H9 (cell line): ENCODE data around the gene INTS1. TPM values are rescaled to one million over a fixed set of nuclear protein-coding genes. Genes with fewer than 3 reads are reported as not detected.

ENCODE experiments used
- DNase-seq: peaks from one replicate; pipeline ENCODE4 v3.0.0-alpha.2; 2017
- H2AFZ ChIP-seq: one replicate; pipeline ENCODE4 v1.6.1; 2013; ENCODE audit warnings: mild to moderate bottlenecking, low read length, control low read depth, moderate library complexity
- H2AK5ac ChIP-seq: 2 replicates; pipeline ENCODE4 v1.6.1; 2013; ENCODE audit warnings: low read length, control low read depth, mixed read lengths; ENCODE audit not compliant: insufficient read length
- H2BK120ac ChIP-seq: one replicate; pipeline ENCODE4 v1.6.1; 2013; ENCODE audit warnings: low read depth, mild to moderate bottlenecking, low read length, control low read depth, inconsistent platforms; ENCODE audit not compliant: poor library complexity, severe bottlenecking
- H2BK12ac ChIP-seq: 2 replicates; pipeline ENCODE4 v1.6.1; 2013; ENCODE audit warnings: low read length, control low read depth, mixed read lengths, low read depth; ENCODE audit not compliant: insufficient read length
- H2BK15ac ChIP-seq: 2 replicates; pipeline ENCODE4 v1.6.1; 2013; ENCODE audit warnings: low read depth, low read length, control low read depth
- H2BK20ac ChIP-seq: one replicate; pipeline ENCODE4 v1.6.1; 2013; ENCODE audit warnings: low read depth, mild to moderate bottlenecking, low read length, control low read depth, inconsistent platforms; ENCODE audit not compliant: poor library complexity, severe bottlenecking
- H2BK5ac ChIP-seq: 2 replicates; pipeline ENCODE4 v1.6.1; 2013; ENCODE audit warnings: low read length, control low read depth, mixed read lengths; ENCODE audit not compliant: insufficient read length
- H3K14ac ChIP-seq: 2 replicates; pipeline ENCODE4 v1.6.1; 2013; ENCODE audit warnings: low read length, control low read depth; ENCODE audit not compliant: insufficient read depth
- H3K18ac ChIP-seq: 2 replicates; pipeline ENCODE4 v1.6.1; 2013; ENCODE audit warnings: low read depth, mild to moderate bottlenecking, mixed read lengths, low read length, control low read depth; ENCODE audit not compliant: insufficient read length
- H3K23ac ChIP-seq: 2 replicates; pipeline ENCODE4 v1.6.1; 2013; ENCODE audit warnings: low read length, control low read depth, mixed read lengths, low read depth; ENCODE audit not compliant: insufficient read length
- H3K23me2 ChIP-seq: 2 replicates; pipeline ENCODE4 v1.6.1; 2013; ENCODE audit warnings: low read depth, mild to moderate bottlenecking, mixed read lengths, low read length, control low read depth; ENCODE audit not compliant: insufficient read length, poor library complexity, severe bottlenecking
- H3K27ac ChIP-seq: 2 replicates; pipeline ENCODE4 v1.5.1; 2013; ENCODE audit warnings: low read length, control low read depth, mixed read lengths, low read depth; ENCODE audit not compliant: insufficient read length
- H3K27me3 ChIP-seq: 2 replicates; pipeline ENCODE4 v1.6.1; 2013; ENCODE audit warnings: low read length, control low read depth, inconsistent platforms; ENCODE audit not compliant: insufficient read depth
- H3K4ac ChIP-seq: 2 replicates; pipeline ENCODE4 v1.6.1; 2013; ENCODE audit warnings: low read depth, mild to moderate bottlenecking, control low read depth, inconsistent platforms, low read length, moderate library complexity
- H3K4me1 ChIP-seq: 2 replicates; pipeline ENCODE4 v1.6.1; 2013; ENCODE audit warnings: low read length, control low read depth, inconsistent platforms; ENCODE audit not compliant: insufficient read depth
- H3K4me2 ChIP-seq: 2 replicates; pipeline ENCODE4 v1.6.1; 2013; ENCODE audit warnings: low read length, control low read depth, mixed read lengths; ENCODE audit not compliant: insufficient read length, insufficient read depth
- H3K56ac ChIP-seq: 2 replicates; pipeline ENCODE4 v1.6.1; 2013; ENCODE audit warnings: low read depth, mild to moderate bottlenecking, mixed read lengths, low read length, control low read depth; ENCODE audit not compliant: insufficient read length
- H3K79me1 ChIP-seq: 2 replicates; pipeline ENCODE4 v1.6.1; 2013; ENCODE audit warnings: low read depth, mild to moderate bottlenecking, moderate library complexity, low read length, control low read depth, inconsistent platforms; ENCODE audit not compliant: insufficient read depth, poor library complexity, severe bottlenecking
- H3K79me2 ChIP-seq: 2 replicates; pipeline ENCODE4 v1.6.1; 2013; ENCODE audit warnings: low read length, control low read depth, inconsistent platforms; ENCODE audit not compliant: insufficient read depth
- H3K9ac ChIP-seq: 2 replicates; pipeline ENCODE4 v1.6.1; 2013; ENCODE audit warnings: low read length, control low read depth, mixed read lengths; ENCODE audit not compliant: insufficient read length; ENCODE audit errors: extremely low read depth
- H3K9me3 ChIP-seq: one replicate; pipeline ENCODE4 v1.6.1; 2013; ENCODE audit warnings: low read depth, low read length, inconsistent platforms; ENCODE audit not compliant: control insufficient read depth
- H3T11ph ChIP-seq: one replicate; pipeline ENCODE4 v1.6.1; 2013; ENCODE audit warnings: mild to moderate bottlenecking, low read length, control low read depth, inconsistent platforms
- H4K20me1 ChIP-seq: one replicate; pipeline ENCODE4 v1.6.1; 2013; ENCODE audit not compliant: control insufficient read depth, insufficient read length, insufficient read depth
- H4K5ac ChIP-seq: 2 replicates; pipeline ENCODE4 v1.6.1; 2013; ENCODE audit warnings: low read depth, mild to moderate bottlenecking, mixed read lengths, low read length, control low read depth; ENCODE audit not compliant: insufficient read length
- H4K8ac ChIP-seq: replicated peaks from 2 replicates; pipeline ENCODE4 v1.6.1; 2013; ENCODE audit warnings: low read length, control low read depth, mixed read lengths, low read depth; ENCODE audit not compliant: insufficient read length
- H4K91ac ChIP-seq: 2 replicates; pipeline ENCODE4 v1.6.1; 2013; ENCODE audit warnings: low read depth, mild to moderate bottlenecking, moderate library complexity, mixed read lengths, low read length, control low read depth; ENCODE audit not compliant: insufficient read length
- H3K27ac Mint-ChIP-seq, 3 experiments: 2 replicates in 2 of 3; 3 replicates in 1 of 3; pipeline ENCODE4 v1.8.0; 2020 to 2021; ENCODE audit warnings: mixed read lengths in 3 of 3, mild to moderate bottlenecking in 1 of 3, moderate library complexity in 1 of 3
- H3K27me3 Mint-ChIP-seq: 2 replicates; pipeline ENCODE4 v1.8.0; 2021; ENCODE audit warnings: low read depth, mild to moderate bottlenecking, moderate library complexity, mixed read lengths
- H3K36me3 Mint-ChIP-seq, 3 experiments: 2 replicates in 2 of 3; 3 replicates in 1 of 3; pipeline ENCODE4 v1.8.0; 2020 to 2021; ENCODE audit warnings: low read depth in 3 of 3, mixed read lengths in 3 of 3; ENCODE audit not compliant: insufficient read depth in 1 of 3
- H3K4me1 Mint-ChIP-seq, 2 experiments: 2 replicates each; pipeline ENCODE4 v1.8.0; 2020; ENCODE audit warnings: mixed read lengths in 2 of 2
- H3K4me3 Mint-ChIP-seq, 2 experiments: 2 replicates in 1 of 2; 3 replicates in 1 of 2; pipeline ENCODE4 v1.8.0; 2020 to 2021; ENCODE audit warnings: mild to moderate bottlenecking in 2 of 2, mixed read lengths in 2 of 2, moderate library complexity in 1 of 2
- H3K9me3 Mint-ChIP-seq, 2 experiments: 2 replicates in 1 of 2; 3 replicates in 1 of 2; pipeline ENCODE4 v1.8.0; 2020; ENCODE audit warnings: mild to moderate bottlenecking in 2 of 2, mixed read lengths in 2 of 2, moderate library complexity in 1 of 2
- WGBS: extraction: QIAGEN DNeasy Blood & Tissue Kit; methylation state at CpG from one replicate; pipeline ENCODE4 v1.1.7; 2013; ENCODE audit warnings: missing lambda C conversion rate, low lambda C conversion rate, mixed read lengths; ENCODE audit not compliant: insufficient read length; ENCODE audit errors: extremely low coverage; 5-methylcytosine and 5-hydroxymethylcytosine counted together
- total RNA-seq: library from RNA; stranded (reverse); gene quantifications from 2 replicates; pipeline ENCODE4 v1.2.1, GENCODE V29; 2021
- TF ChIP-seq, protein P1 (sequence below): fragments of 200-600 bp; sonication (generic); conservative IDR thresholded peaks from 3 replicates; pipeline ENCODE4 v1.8.0; 2021; ENCODE audit warnings: antibody characterized with exemption, mild to moderate bottlenecking

The INTS1 gene
- total RNA-seq, 1 experiment from 2014 or later = 133 TPM

DNA sequence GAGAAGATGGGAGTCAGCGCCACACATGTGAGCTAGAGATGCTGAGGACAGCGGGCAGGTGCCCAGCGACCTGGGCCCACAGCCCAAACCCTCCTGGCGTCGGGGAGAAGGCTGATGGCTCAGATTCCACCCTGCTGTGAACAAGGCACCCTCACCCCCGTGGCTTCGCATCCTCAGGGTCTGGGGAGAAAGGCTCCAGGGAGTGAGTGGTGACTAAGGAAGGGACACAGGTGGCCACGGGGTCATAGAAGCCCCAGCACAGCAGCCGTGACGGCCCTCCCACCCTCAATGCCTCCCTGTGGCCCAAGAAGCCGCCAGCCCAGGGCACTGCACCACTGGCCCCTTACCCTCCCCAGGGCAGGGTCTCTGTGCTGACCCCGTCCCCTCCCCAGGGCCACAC, 19.6 kb downstream of the INTS1 start:
- Histone ChIP-seq H4K8ac (no peak overlapping the region), H3T11ph (no peak overlapping the region), H2AK5ac (no peak overlapping the region), H2BK20ac (no peak overlapping the region), H4K20me1 (no peaks in the 10 kb centered on the region), H3K9me3 (no peaks in the 10 kb centered on the region), H2AFZ (no peak overlapping the region), H3K18ac (no peak overlapping the region), H3K9ac (no peak overlapping the region), H3K27ac (no peak overlapping the region), H3K4me2 (no peak overlapping the region), H3K4me1 (no peaks in the 10 kb centered on the region), H3K79me1 (no peaks in the 10 kb centered on the region), H2BK15ac (no peak overlapping the region), H3K23me2 (no peaks in the 10 kb centered on the region), H3K23ac (no peak overlapping the region), H4K91ac (no peak overlapping the region), H3K56ac (no peak overlapping the region), H2BK5ac (no peak overlapping the region), H3K14ac (no peak overlapping the region), H3K27me3 (no peaks in the 10 kb centered on the region), H4K5ac (no peak overlapping the region), H3K79me2 (no peaks in the 10 kb centered on the region), H2BK12ac (no peak overlapping the region), H2BK120ac (no peak overlapping the region), H3K4ac (no peak overlapping the region)
- peaks cover 13 to 63% (median 55%) of the 10 kb centered on the region in 3 experiments for H3K36me3 Mint-ChIP-seq
- no peak overlapping the region for H3K27ac Mint-ChIP-seq
- no peak for DNase-seq
- no peaks in the 10 kb centered on the region for H3K9me3 Mint-ChIP-seq
- no peaks in the 10 kb centered on the region for H3K4me1 Mint-ChIP-seq
- TF ChIP-seq, protein P1, sequence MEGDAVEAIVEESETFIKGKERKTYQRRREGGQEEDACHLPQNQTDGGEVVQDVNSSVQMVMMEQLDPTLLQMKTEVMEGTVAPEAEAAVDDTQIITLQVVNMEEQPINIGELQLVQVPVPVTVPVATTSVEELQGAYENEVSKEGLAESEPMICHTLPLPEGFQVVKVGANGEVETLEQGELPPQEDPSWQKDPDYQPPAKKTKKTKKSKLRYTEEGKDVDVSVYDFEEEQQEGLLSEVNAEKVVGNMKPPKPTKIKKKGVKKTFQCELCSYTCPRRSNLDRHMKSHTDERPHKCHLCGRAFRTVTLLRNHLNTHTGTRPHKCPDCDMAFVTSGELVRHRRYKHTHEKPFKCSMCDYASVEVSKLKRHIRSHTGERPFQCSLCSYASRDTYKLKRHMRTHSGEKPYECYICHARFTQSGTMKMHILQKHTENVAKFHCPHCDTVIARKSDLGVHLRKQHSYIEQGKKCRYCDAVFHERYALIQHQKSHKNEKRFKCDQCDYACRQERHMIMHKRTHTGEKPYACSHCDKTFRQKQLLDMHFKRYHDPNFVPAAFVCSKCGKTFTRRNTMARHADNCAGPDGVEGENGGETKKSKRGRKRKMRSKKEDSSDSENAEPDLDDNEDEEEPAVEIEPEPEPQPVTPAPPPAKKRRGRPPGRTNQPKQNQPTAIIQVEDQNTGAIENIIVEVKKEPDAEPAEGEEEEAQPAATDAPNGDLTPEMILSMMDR = no peak
- H3K4me3 Mint-ChIP-seq = no peak overlapping the region
- no peaks in the 10 kb centered on the region for H3K27me3 Mint-ChIP-seq
- WGBS = no CpG with 5 or more reads among the region's 12 CpGs
